GM23248 (cell line): ENCODE data around the gene CENPP. TPM values are rescaled to one million over a fixed set of nuclear protein-coding genes. Genes with fewer than 3 reads are reported as not detected.
A peak's percentile ranks its signal among the peaks of the same experiment; 100 is the strongest.

Source experiments
- DNase-seq: peaks from one replicate; pipeline ENCODE4 v3.0.0-alpha.2; 2015
- H2AFZ ChIP-seq: fragments of 200-600 bp; sonication (generic); 2 replicates; pipeline ENCODE4 v1.6.1; 2016; ENCODE audit warnings: antibody characterized with exemption
- H3F3A ChIP-seq: fragments of 200-600 bp; sonication (generic); 2 replicates; pipeline ENCODE4 v1.6.1; 2016; ENCODE audit warnings: mild to moderate bottlenecking, antibody characterized with exemption, mixed run types; ENCODE audit not compliant: insufficient read depth
- H3K27ac ChIP-seq: fragments of 200-600 bp; sonication (generic); 2 replicates; pipeline ENCODE4 v1.5.1; 2016; ENCODE audit warnings: mild to moderate bottlenecking
- H3K27me3 ChIP-seq: fragments of 200-600 bp; sonication (generic); replicated peaks from 2 replicates; pipeline ENCODE4 v1.6.1; 2016; ENCODE audit warnings: mild to moderate bottlenecking; ENCODE audit not compliant: insufficient read depth
- H3K36me3 ChIP-seq: fragments of 200-600 bp; sonication (generic); 2 replicates; pipeline ENCODE4 v1.6.1; 2016; ENCODE audit warnings: low read depth, mild to moderate bottlenecking
- H3K4me1 ChIP-seq: fragments of 200-600 bp; sonication (generic); 2 replicates; pipeline ENCODE4 v1.6.1; 2016; ENCODE audit warnings: mild to moderate bottlenecking; ENCODE audit not compliant: insufficient read depth
- H3K4me2 ChIP-seq: fragments of 200-600 bp; sonication (generic); one replicate; pipeline ENCODE4 v1.6.1; 2016; ENCODE audit warnings: mild to moderate bottlenecking; ENCODE audit not compliant: unreplicated experiment
- H3K4me3 ChIP-seq: fragments of 200-600 bp; sonication (generic); 2 replicates; pipeline ENCODE4 v1.5.1; 2016; ENCODE audit warnings: mild to moderate bottlenecking
- H3K79me2 ChIP-seq: fragments of 200-600 bp; sonication (generic); 2 replicates; pipeline ENCODE4 v1.6.1; 2016; ENCODE audit warnings: mild to moderate bottlenecking; ENCODE audit not compliant: insufficient read depth
- H3K9ac ChIP-seq: fragments of 200-600 bp; sonication (generic); 2 replicates; pipeline ENCODE4 v1.6.1; 2016; ENCODE audit warnings: mild to moderate bottlenecking
- H3K9me2 ChIP-seq: fragments of 200-600 bp; sonication (generic); 2 replicates; pipeline ENCODE4 v1.6.1; 2016; ENCODE audit warnings: mixed run types, mild to moderate bottlenecking, moderate library complexity; ENCODE audit not compliant: insufficient read depth
- H3K9me3 ChIP-seq: fragments of 200-600 bp; sonication (generic); one replicate; pipeline ENCODE4 v1.6.1; 2017; ENCODE audit warnings: low read depth
- H4K20me1 ChIP-seq: fragments of 200-600 bp; sonication (generic); 2 replicates; pipeline ENCODE4 v1.6.0; 2016; ENCODE audit not compliant: insufficient read depth
- EZH2 ChIP-seq: fragments of 200-600 bp; sonication (generic); IDR thresholded peaks from 2 replicates; pipeline ENCODE4 v1.6.1; 2018; ENCODE audit warnings: antibody characterized with exemption, mild to moderate bottlenecking; ENCODE audit not compliant: insufficient read depth, poor library complexity, severe bottlenecking
- EZH2phosphoT487 ChIP-seq: fragments of 200-600 bp; sonication (generic); IDR thresholded peaks from 2 replicates; pipeline ENCODE4 v1.6.1; 2018; ENCODE audit warnings: antibody characterized with exemption, moderate library complexity, mild to moderate bottlenecking, low read depth; ENCODE audit not compliant: insufficient read depth
- WGBS, 2 experiments: methylation state at CpG; one replicate each; pipeline ENCODE4 v1.1.6; 2015 to 2017; ENCODE audit warnings: low lambda C conversion rate in 2 of 2, low coverage in 1 of 2; ENCODE audit errors: missing lambda C conversion rate in 2 of 2; 5-methylcytosine and 5-hydroxymethylcytosine counted together
- in situ Hi-C: fragments of 300-500 bp; cut with MboI; formaldehyde crosslinking; loops from 2 replicates; pipeline ENCODE4 v1.15.0; 2020
- polyA plus RNA-seq: library from polyadenylated mRNA; unstranded; fragments of >200 nt; fragmentation: Nextera tagmentation; extraction: Ambion mirVana; gene quantifications from 2 replicates; pipeline ENCODE4 v1.2.1, GENCODE V29; 2016
- total RNA-seq: library from RNA; depleted of rRNA; stranded (reverse); fragments of >200 nt; shearing (Covaris generic); gene quantifications from 2 replicates; pipeline ENCODE4 v1.2.3, GENCODE V29; 2014

CENPP gene
- total and polyA plus RNA-seq, 2 experiments from 2014 or later, result 2.5 to 7.4 TPM

DNA sequence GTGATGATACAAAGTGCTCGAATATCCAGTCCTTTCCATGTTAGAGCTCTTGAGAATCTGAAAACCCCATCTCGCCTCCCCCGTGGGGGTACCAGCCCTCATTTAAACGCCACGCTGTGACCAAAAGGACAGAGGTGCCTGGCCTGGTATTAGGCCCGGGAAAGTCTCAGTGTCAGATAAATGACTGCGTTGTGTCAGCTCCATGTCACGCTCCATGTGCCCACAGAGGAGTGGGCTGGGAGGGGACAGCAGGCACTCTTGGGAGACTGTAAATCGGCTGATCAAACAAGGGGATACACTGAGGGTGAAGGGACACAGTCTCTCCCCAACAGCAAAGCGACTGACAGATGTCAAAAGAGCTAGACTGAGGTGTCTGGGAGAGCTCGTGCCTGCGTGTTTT, 275.7 kb downstream of the CENPP start:
- Histone ChIP-seq H3K9me3 (no peaks in the 10 kb centered on the region), H4K20me1 (no peaks in the 10 kb centered on the region), H3K4me1 (peaks cover 11% of the 10 kb centered on the region), H3K27ac (peak overlapping the region; percentile 18; the same call in 1 of the 2 replicates), H3K4me3 (peak overlapping the region; percentile 14; the same call in 1 of the 2 replicates), H2AFZ (peak overlapping the region; percentile 80), H3K9me2 (no peaks in the 10 kb centered on the region), H3K9ac (peak overlapping the region; percentile 31; the same call in 1 of the 2 replicates), H3K4me2 (peak overlapping the region; percentile 56), H3K79me2 (no peaks in the 10 kb centered on the region), H3K36me3 (no peaks in the 10 kb centered on the region), H3F3A (0 out of 2 replicates have a peak, but pooled peaks cover 6% of the 10 kb centered on the region), H3K27me3 (no peaks in the 10 kb centered on the region)
- TF ChIP-seq EZH2phosphoT487 (no peak), EZH2 (no peak)
- in situ Hi-C loops, result no loop called here
- DNase-seq, result no peak
- WGBS, 2 experiments, result 80 to 81% methylated on average over 12 of the region's 12 CpGs

DNA sequence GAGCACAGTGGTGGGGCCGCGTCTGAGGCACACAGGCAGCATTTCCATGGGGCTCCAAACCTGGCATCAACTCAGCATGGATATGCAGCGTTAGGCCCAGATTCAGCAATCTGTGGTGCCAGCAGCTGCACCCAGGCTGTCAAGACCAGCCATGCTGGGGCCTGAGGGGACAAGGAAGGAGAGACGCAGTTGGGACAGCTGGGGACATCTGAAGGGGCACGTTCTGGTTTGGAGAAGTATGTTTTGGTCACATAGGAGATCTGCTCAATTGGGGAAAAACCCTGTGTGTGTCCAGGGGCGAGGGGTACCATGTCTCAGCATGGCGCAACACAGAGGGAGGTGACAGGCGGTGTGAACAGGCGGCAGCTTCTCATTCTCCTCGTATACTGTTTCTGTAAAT, 276.7 kb downstream of the CENPP start:
- Histone ChIP-seq H3K9me2 (no peaks in the 10 kb centered on the region), H3K4me1 (peaks cover 21% of the 10 kb centered on the region), H3K36me3 (no peaks in the 10 kb centered on the region), H4K20me1 (no peaks in the 10 kb centered on the region), H3K27ac (no peak overlapping the region), H3K27me3 (no peaks in the 10 kb centered on the region), H3K79me2 (no peaks in the 10 kb centered on the region), H3K9me3 (no peaks in the 10 kb centered on the region), H3K4me2 (no peak overlapping the region), H3K9ac (no peak overlapping the region), H3K4me3 (no peak overlapping the region), H3F3A (peaks cover 9% of the 10 kb centered on the region), H2AFZ (no peak overlapping the region)
- in situ Hi-C loops, result no loop called here
- TF ChIP-seq EZH2 (no peak), EZH2phosphoT487 (no peak)
- whole genome bisulfite sequencing, 2 experiments, result 91 to 95% methylated on average over 10 of the region's 10 CpGs
- no peak for DNase-seq

- Histone ChIP-seq H3K4me1 (peaks cover 28% of the 10 kb centered on the region), H2AFZ (no peak overlapping the region)
These were observed 277.3 kb downstream of the CENPP start for GRCh38 chr9:92603100-92603499.

DNA sequence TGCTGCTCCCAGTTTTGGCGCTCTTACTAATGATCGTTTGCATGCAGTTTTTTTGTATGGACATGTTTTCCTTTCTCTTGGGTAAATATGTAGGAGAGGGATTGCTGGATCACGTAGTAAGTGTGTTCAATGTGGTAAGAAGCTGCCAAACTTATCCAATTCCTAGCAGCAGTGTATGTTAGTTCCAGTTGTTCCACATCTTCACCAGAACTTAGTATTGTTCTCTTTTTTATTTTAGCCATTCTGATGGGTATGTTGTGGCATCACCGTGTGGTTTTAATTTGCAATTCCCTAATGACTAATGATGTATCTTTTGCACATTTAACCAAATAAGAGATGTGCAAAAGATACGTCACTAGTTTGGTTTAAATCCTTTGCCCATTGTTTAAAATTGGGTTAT, 278.2 kb downstream of the CENPP start:
- H2AFZ ChIP-seq, result no peak overlapping the region
- no peak overlapping the region for H3K27ac ChIP-seq
- H3K9ac ChIP-seq, result no peak overlapping the region
- no peaks in the 10 kb centered on the region for H3K9me3 ChIP-seq
- WGBS, 2 experiments, result 82 to 86% methylated on average over 5 of the region's 5 CpGs
- no peak overlapping the region for H3K4me2 ChIP-seq
- DNase-seq, result no peak
- in situ Hi-C loops, result no loop called here
- peaks cover 37% of the 10 kb centered on the region for H3K4me1 ChIP-seq
- no peaks in the 10 kb centered on the region for H3K9me2 ChIP-seq
- peaks cover 24% of the 10 kb centered on the region for H3F3A ChIP-seq
- no peak for TF ChIP-seq EZH2
- TF ChIP-seq EZH2phosphoT487, result no peak
- no peak overlapping the region for H3K4me3 ChIP-seq
- H3K79me2 ChIP-seq, result no peaks in the 10 kb centered on the region
- no peaks in the 10 kb centered on the region for H3K36me3 ChIP-seq
- H3K27me3 ChIP-seq, result no peaks in the 10 kb centered on the region
- H4K20me1 ChIP-seq, result no peaks in the 10 kb centered on the region

More at GRCh38 chr9:92603100-92603499, 277.3 kb downstream of the CENPP start:
- H3K79me2 ChIP-seq, result no peaks in the 10 kb centered on the region
- H3K4me2 ChIP-seq, result no peak overlapping the region
- H3K9me3 ChIP-seq, result no peaks in the 10 kb centered on the region
- no peaks in the 10 kb centered on the region for H3K27me3 ChIP-seq
- 65 to 70% methylated on average over 5 of the region's 5 CpGs for WGBS, 2 experiments
- no peaks in the 10 kb centered on the region for H3K9me2 ChIP-seq
- no peak for DNase-seq
- no peak overlapping the region for H3K27ac ChIP-seq
- H3K36me3 ChIP-seq, result no peaks in the 10 kb centered on the region
- H3F3A ChIP-seq, result peaks cover 15% of the 10 kb centered on the region
- H4K20me1 ChIP-seq, result no peaks in the 10 kb centered on the region
- no peak overlapping the region for H3K9ac ChIP-seq
- TF ChIP-seq EZH2phosphoT487, result no peak
- no peak for TF ChIP-seq EZH2
- in situ Hi-C loops, result no loop called here
- H3K4me3 ChIP-seq, result no peak overlapping the region

GRCh38 chr9:92605224-92605623, 279.5 kb downstream of the CENPP start:
- Histone ChIP-seq H4K20me1 (no peaks in the 10 kb centered on the region), H3K4me2 (no peak overlapping the region), H3K9ac (no peak overlapping the region), H3K27me3 (no peaks in the 10 kb centered on the region), H3K9me3 (no peaks in the 10 kb centered on the region), H3K36me3 (no peaks in the 10 kb centered on the region), H3K4me3 (no peak overlapping the region), H3K9me2 (no peaks in the 10 kb centered on the region), H2AFZ (no peak overlapping the region), H3K27ac (no peak overlapping the region), H3F3A (peaks cover 36% of the 10 kb centered on the region), H3K4me1 (peaks cover 43% of the 10 kb centered on the region), H3K79me2 (no peaks in the 10 kb centered on the region)
- no peak for TF ChIP-seq EZH2
- in situ Hi-C loops, result no loop called here
- WGBS, 2 experiments, result 78 to 80% methylated on average over 5 of the region's 5 CpGs
- no peak for DNase-seq
